Effector CD4-positive, alpha-beta T cell (primary cell): ENCODE measurements around the gene KCNK3. TPM values are rescaled to one million over a fixed set of nuclear protein-coding genes. Genes with fewer than 3 reads are reported as not detected.
"Not testable (repeated sequence)": the region's sequence is repeated elsewhere in the genome, so short reads cannot be mapped to it uniquely, and the experiment has no call there.

Source experiments
- DNase-seq: peaks from one replicate; pipeline ENCODE4 v3.0.0-alpha.2; 2020
- total RNA-seq: gene quantifications from one replicate; lab custom pipeline; 2026; lab: John Stamatoyannopoulos, UW

The KCNK3 gene
- not detected for total RNA-seq

GRCh38 chr2:26692279-26692896 is at the start of gene KCNK3:
TSS of gene KCNK3 (plus strand) at chr2:26692722. CDS start at chr2:26692876, 154 bp downstream.
- no peak for DNase-seq

- DNase-seq, result no peak
Observed at GRCh38 chr2:26644188-26644835, 48.2 kb upstream of the KCNK3 start.

- no peak for DNase-seq
Observed at GRCh38 chr2:26645762-26646161, 46.8 kb upstream of the KCNK3 start.

- no peak for DNase-seq
Observed at GRCh38 chr2:26646986-26647672, 45.4 kb upstream of the KCNK3 start.

- DNase-seq, result no peak
Observed at GRCh38 chr2:26647981-26648380, 44.5 kb upstream of the KCNK3 start.

- DNase-seq, result no peak
Observed at GRCh38 chr2:26648516-26648915, 44.0 kb upstream of the KCNK3 start.

- DNase-seq, result no peak
Observed at GRCh38 chr2:26649322-26649721, 43.2 kb upstream of the KCNK3 start.

- no peak for DNase-seq
Observed at GRCh38 chr2:26649992-26650712, 42.4 kb upstream of the KCNK3 start.

- DNase-seq, result no peak
Observed at GRCh38 chr2:26650713-26651469, 41.6 kb upstream of the KCNK3 start.

GRCh38 chr2:26651470-26651771 is 41.1 kb upstream of the KCNK3 start:
- DNase-seq, result no peak

- no peak for DNase-seq
Observed at GRCh38 chr2:26651799-26652198, 40.7 kb upstream of the KCNK3 start.

- DNase-seq, result no peak
Observed at GRCh38 chr2:26652361-26653041, 40.0 kb upstream of the KCNK3 start.

- DNase-seq, result no peak
Observed at GRCh38 chr2:26653207-26654060, 39.1 kb upstream of the KCNK3 start.

- no peak for DNase-seq
Observed at GRCh38 chr2:26654061-26654340, 38.5 kb upstream of the KCNK3 start.

- not testable (repeated sequence) for DNase-seq
Observed at GRCh38 chr2:26655120-26655519, 37.4 kb upstream of the KCNK3 start.

GRCh38 chr2:26655611-26656195 is 36.8 kb upstream of the KCNK3 start:
- no peak for DNase-seq

- DNase-seq, result no peak
Observed at GRCh38 chr2:26657265-26657664, 35.3 kb upstream of the KCNK3 start.

- no peak for DNase-seq
Observed at GRCh38 chr2:26658691-26659346, 33.7 kb upstream of the KCNK3 start.

GRCh38 chr2:26660363-26660962 is 32.1 kb upstream of the KCNK3 start:
- DNase-seq, result no peak

- DNase-seq, result not testable (repeated sequence)
Observed at GRCh38 chr2:26665296-26665695, 27.2 kb upstream of the KCNK3 start.
